CD4-positive, CD25-positive, alpha-beta regulatory T cell (primary cell): ENCODE measurements around the gene LIN54. TPM values are rescaled to one million over a fixed set of nuclear protein-coding genes. Genes with fewer than 3 reads are reported as not detected.
A peak's percentile ranks its signal among the peaks of the same experiment; 100 is the strongest.

Source experiments
- ATAC-seq, 2 donors: fragments of 150-1000 bp; cut with Tn5 transposase; one replicate each; pipeline ENCODE4 v1.10.0; 2021; ENCODE audit warnings: low read depth in 2 of 2, moderate number of reproducible peaks in 2 of 2, moderate library complexity in 1 of 2
- DNase-seq, 3 donors: peaks; one replicate each; pipeline versions ENCODE4 v3.0.0 to v3.0.0-alpha.2; 2012 to 2022; ENCODE audit warnings: mixed read lengths in 1 of 3
- H3K27ac ChIP-seq: one replicate; pipeline ENCODE4 v1.7.0; 2013; ENCODE audit warnings: mild to moderate bottlenecking, low read length; ENCODE audit not compliant: insufficient read depth, poor library complexity, severe bottlenecking
- H3K27me3 ChIP-seq: one replicate; pipeline ENCODE4 v1.7.0; 2013; ENCODE audit warnings: low read length; ENCODE audit not compliant: control insufficient read depth, insufficient read depth
- H3K36me3 ChIP-seq: one replicate; pipeline ENCODE4 v1.7.0; 2013; ENCODE audit warnings: mild to moderate bottlenecking, low read length, moderate library complexity; ENCODE audit not compliant: control insufficient read depth, insufficient read depth
- H3K4me1 ChIP-seq: 2 replicates; pipeline ENCODE4 v1.7.0; 2013; ENCODE audit warnings: mild to moderate bottlenecking, low read length; ENCODE audit not compliant: insufficient read depth, control insufficient read depth, poor library complexity, severe bottlenecking
- H3K4me3 ChIP-seq: one replicate; pipeline ENCODE4 v1.7.0; 2013; ENCODE audit warnings: low read depth, mild to moderate bottlenecking, low read length, moderate library complexity
- H3K9me3 ChIP-seq, 2 experiments: 1 replicate in 1 of 2; 2 replicates in 1 of 2; pipeline ENCODE4 v1.7.0; 2013; ENCODE audit warnings: low read length in 2 of 2, mild to moderate bottlenecking in 1 of 2, moderate library complexity in 1 of 2; ENCODE audit not compliant: control insufficient read depth in 2 of 2
- H3K27ac Mint-ChIP-seq, 3 donors: one replicate each; pipeline ENCODE4 v1.8.0; 2020 to 2022; ENCODE audit warnings: mild to moderate bottlenecking in 3 of 3, mixed read lengths in 3 of 3, moderate library complexity in 2 of 3
- H3K27me3 Mint-ChIP-seq: one replicate; pipeline ENCODE4 v1.8.0; 2022; ENCODE audit warnings: mild to moderate bottlenecking, mixed read lengths
- H3K36me3 Mint-ChIP-seq: one replicate; pipeline ENCODE4 v1.8.0; 2020; ENCODE audit warnings: mixed read lengths
- H3K4me1 Mint-ChIP-seq, 4 donors: one replicate each; pipeline ENCODE4 v1.8.0; 2020 to 2022; ENCODE audit warnings: mixed read lengths in 4 of 4, mild to moderate bottlenecking in 1 of 4
- H3K4me3 Mint-ChIP-seq, 4 donors: one replicate each; pipeline ENCODE4 v1.8.0; 2020 to 2022; ENCODE audit warnings: mild to moderate bottlenecking in 4 of 4, mixed read lengths in 4 of 4, moderate library complexity in 3 of 4
- H3K9me3 Mint-ChIP-seq, 7 donors: one replicate each; pipeline ENCODE4 v1.8.0; 2020 to 2022; ENCODE audit warnings: mixed read lengths in 7 of 7, mild to moderate bottlenecking in 3 of 7, moderate library complexity in 2 of 7
- polyA plus RNA-seq, 4 donors: library from polyadenylated mRNA; unstranded; fragments of 300-500 nt; fragmentation: Illumina TruSeq; gene quantifications; one replicate each; pipeline ENCODE4 v1.2.3, GENCODE V29; 2021
- total RNA-seq: library from RNA; stranded (reverse); gene quantifications from one replicate; pipeline ENCODE4 v1.2.3, GENCODE V29; 2022

The LIN54 gene
- total and polyA plus RNA-seq, 5 donors from 2014 or later, result 9.3 to 13.5 (median 11.0) TPM

DNA sequence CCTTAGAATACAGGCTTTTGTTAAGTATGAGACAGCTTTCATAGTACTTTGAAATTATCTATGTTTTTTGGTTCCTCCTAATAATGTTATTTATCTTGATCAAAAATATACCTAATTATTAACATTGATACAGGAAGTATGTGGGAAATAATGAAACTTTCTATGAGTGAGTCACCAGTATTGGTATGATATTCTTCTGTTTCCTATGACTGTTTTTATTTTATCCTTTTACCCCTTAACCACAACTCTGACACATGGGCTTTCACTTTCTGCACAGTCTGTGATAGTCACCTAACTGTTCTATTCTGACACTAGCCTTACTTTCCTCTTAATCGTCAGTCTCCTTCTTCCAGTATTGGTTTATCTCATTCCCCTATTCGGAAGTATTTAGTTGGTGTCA, 105.4 kb downstream of the LIN54 start:
- peaks cover 3% of the 10 kb centered on the region for H3K36me3 Mint-ChIP-seq
- no peaks in the 10 kb centered on the region for H3K9me3 Mint-ChIP-seq
- DNase-seq (peak in 2 of 3 donors; percentile 28 to 79), ATAC-seq (no peak)
- no peak overlapping the region for H3K27ac Mint-ChIP-seq
- peak overlapping the region in 2 of 4 donors; percentile 2 to 39 for H3K4me3 Mint-ChIP-seq
- peaks cover 4% of the 10 kb centered on the region for H3K27me3 ChIP-seq
- peaks cover 17% of the 10 kb centered on the region for H3K4me1 ChIP-seq
- no peaks in the 10 kb centered on the region for H3K36me3 ChIP-seq
- H3K9me3 ChIP-seq, result no peaks in the 10 kb centered on the region
- H3K27ac ChIP-seq, result no peak overlapping the region
- peaks cover 5 to 8% (median 7%) of the 10 kb centered on the region in 4 donors for H3K4me1 Mint-ChIP-seq
- peak overlapping the region; percentile 5 for H3K4me3 ChIP-seq
- peaks cover 42% of the 10 kb centered on the region for H3K27me3 Mint-ChIP-seq

DNA sequence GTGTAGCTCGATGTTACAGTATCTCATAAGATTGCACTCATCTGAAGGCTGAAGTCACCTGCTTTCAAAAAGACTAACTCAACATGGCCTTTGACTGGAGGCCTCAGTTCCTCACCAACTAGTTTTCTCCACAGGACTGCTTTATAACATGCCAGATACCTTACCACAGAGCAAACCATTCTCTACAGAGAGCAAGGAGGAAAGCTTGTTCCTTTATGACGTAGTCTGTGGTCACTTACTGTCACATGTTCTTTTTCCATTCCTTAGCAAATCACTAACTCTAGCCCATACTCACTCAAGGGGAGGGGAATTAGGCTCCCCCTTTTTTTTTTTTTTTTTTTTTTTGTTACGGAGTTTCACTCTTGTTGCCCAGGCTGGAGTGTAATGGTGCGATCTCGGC, 106.9 kb downstream of the LIN54 start:
- Histone ChIP-seq H3K4me3 (no peak overlapping the region), H3K27me3 (peaks cover 4% of the 10 kb centered on the region), H3K4me1 (peaks cover 28% of the 10 kb centered on the region), H3K9me3 (no peaks in the 10 kb centered on the region), H3K36me3 (no peaks in the 10 kb centered on the region), H3K27ac (no peak overlapping the region)
- no peaks in the 10 kb centered on the region for H3K9me3 Mint-ChIP-seq
- DNase-seq, result no peak
- no peak overlapping the region for H3K4me3 Mint-ChIP-seq
- no peak overlapping the region for H3K27ac Mint-ChIP-seq
- H3K36me3 Mint-ChIP-seq, result peaks cover 3% of the 10 kb centered on the region
- ATAC-seq, result no peak
- peaks cover 5 to 8% (median 7%) of the 10 kb centered on the region in 4 donors for H3K4me1 Mint-ChIP-seq
- H3K27me3 Mint-ChIP-seq, result peaks cover 33% of the 10 kb centered on the region

DNA sequence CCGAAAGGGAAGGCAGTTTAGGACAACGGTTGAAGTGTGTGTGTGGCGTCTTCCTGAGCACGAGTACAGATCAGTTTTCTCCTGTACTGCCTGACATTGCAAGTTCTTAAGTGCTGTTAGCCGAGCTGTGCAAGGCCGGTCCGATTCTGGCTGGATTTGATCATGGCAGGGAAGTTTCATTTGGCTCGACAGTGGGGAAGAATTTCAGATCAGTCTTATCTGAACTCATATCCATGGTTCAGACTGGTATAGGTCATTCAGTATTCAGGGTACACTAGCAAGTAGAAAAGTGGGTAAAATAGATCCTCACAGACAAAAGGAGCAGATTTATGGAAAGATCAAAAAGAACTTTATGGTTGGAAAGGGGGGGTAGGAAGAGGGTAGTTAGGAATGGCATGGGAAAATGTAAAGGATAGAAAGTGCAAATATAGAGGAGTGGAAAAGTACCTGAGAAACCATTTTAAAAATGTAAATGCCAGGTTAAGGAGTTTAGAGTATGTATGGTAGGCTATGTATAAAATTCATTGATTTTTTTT, 109.4 kb downstream of the LIN54 start:
- H3K27ac ChIP-seq, result peak overlapping the region; percentile 99
- Mint-ChIP-seq H3K9me3 (no peaks in the 10 kb centered on the region), H3K27ac (no peak overlapping the region), H3K27me3 (peaks cover 23% of the 10 kb centered on the region), H3K4me1 (peaks cover 12 to 15% (median 14%) of the 10 kb centered on the region in 4 donors), H3K4me3 (no peak overlapping the region), H3K36me3 (peaks cover 6% of the 10 kb centered on the region)
- H3K4me3 ChIP-seq, result peak overlapping the region; percentile 94
- DNase-seq (no peak), ATAC-seq (no peak)
- peaks cover 4% of the 10 kb centered on the region for H3K27me3 ChIP-seq
- H3K4me1 ChIP-seq, result peaks cover 47% of the 10 kb centered on the region
- H3K9me3 ChIP-seq, result no peaks in the 10 kb centered on the region
- H3K36me3 ChIP-seq, result peaks cover 4% of the 10 kb centered on the region

DNA sequence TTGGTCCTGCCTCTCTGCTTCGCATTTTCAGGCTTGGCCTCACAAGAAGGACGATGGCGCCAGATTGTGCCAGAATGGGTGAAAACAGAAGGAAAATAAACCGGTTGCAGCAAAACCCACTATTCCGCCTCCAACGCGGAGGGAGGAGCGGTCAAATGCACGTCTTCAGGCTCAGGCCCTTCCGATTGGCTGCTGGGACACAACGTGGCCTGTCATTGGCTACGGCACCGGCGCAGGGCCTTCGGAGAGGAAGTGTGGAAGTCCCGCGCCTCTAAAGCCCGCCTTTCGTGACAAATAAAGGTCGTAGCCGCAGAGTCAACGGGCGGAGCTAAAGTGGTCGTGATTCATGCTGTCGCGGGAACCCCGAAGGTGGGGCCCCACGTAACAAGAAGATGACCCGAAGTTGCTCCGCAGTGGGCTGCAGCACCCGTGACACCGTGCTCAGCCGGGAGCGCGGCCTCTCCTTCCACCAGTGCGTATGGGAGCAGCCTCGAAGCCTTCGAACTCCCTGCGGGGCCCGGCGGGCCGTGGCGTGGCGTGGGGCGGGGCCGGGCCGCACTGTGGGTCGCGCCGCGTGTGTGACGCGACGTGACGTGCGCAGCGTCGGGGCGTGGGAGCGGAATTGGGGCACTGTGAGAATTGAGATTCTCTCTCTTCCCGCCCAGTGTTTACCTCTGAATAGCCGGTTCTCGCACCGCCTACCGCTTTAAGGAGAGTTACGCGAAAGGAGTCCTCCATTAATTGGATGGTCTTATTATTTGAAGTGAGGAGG, 110.0 kb downstream of the LIN54 start, which contains the start of gene THAP9:
Gene THAP9 (plus strand): TSS at position 325 of the 772 bp plus-strand sequence. CDS start 68 bp downstream, at position 393.
- no peaks in the 10 kb centered on the region for H3K9me3 ChIP-seq
- H3K4me3 ChIP-seq, result peak within 1 kb of the TSS; percentile 94
- Mint-ChIP-seq H3K27ac (no peak within 1 kb of the TSS), H3K4me3 (no peak within 1 kb of the TSS), H3K36me3 (peaks cover 6% of the 10 kb centered on the region), H3K9me3 (no peaks in the 10 kb centered on the region), H3K27me3 (peaks cover 19% of the 10 kb centered on the region), H3K4me1 (peaks cover 13 to 16% (median 14%) of the 10 kb centered on the region in 4 donors)
- peak; percentile 98 to 100 (median 99) for DNase-seq
- peaks cover 46% of the 10 kb centered on the region for H3K4me1 ChIP-seq
- peak within 1 kb of the TSS; percentile 99 for H3K27ac ChIP-seq
- ATAC-seq, result peak; percentile 92 to 93
- peaks cover 2% of the 10 kb centered on the region for H3K27me3 ChIP-seq
- H3K36me3 ChIP-seq, result peaks cover 7% of the 10 kb centered on the region

DNA sequence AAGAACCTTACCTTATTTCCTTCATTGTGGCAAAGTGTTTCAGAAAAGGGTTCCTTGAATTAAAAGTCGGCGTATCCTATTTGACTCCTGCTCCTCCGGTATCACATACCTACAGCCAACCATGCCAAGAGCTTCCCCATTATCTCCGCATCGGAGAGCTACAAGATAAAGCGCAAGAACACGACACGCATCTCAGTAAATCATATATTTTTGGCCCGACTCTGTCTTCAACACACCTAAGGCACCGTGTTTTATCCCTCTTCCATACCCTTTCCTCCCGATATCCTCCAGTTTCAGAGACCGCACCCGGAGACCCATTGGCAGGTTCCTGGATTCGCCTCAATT, 110.6 kb downstream of the LIN54 start:
- Histone ChIP-seq H3K36me3 (peaks cover 11% of the 10 kb centered on the region), H3K9me3 (no peaks in the 10 kb centered on the region), H3K4me3 (peak overlapping the region; percentile 94), H3K27ac (peak overlapping the region; percentile 99), H3K27me3 (peaks cover 2% of the 10 kb centered on the region), H3K4me1 (peaks cover 40% of the 10 kb centered on the region)
- Mint-ChIP-seq H3K4me3 (no peak overlapping the region), H3K36me3 (peaks cover 6% of the 10 kb centered on the region), H3K27me3 (peaks cover 14% of the 10 kb centered on the region), H3K9me3 (no peaks in the 10 kb centered on the region), H3K27ac (no peak overlapping the region), H3K4me1 (peaks cover 8 to 16% (median 12%) of the 10 kb centered on the region in 4 donors)
- peak in 1 of 3 donors; percentile 64 for DNase-seq
- no peak for ATAC-seq

DNA sequence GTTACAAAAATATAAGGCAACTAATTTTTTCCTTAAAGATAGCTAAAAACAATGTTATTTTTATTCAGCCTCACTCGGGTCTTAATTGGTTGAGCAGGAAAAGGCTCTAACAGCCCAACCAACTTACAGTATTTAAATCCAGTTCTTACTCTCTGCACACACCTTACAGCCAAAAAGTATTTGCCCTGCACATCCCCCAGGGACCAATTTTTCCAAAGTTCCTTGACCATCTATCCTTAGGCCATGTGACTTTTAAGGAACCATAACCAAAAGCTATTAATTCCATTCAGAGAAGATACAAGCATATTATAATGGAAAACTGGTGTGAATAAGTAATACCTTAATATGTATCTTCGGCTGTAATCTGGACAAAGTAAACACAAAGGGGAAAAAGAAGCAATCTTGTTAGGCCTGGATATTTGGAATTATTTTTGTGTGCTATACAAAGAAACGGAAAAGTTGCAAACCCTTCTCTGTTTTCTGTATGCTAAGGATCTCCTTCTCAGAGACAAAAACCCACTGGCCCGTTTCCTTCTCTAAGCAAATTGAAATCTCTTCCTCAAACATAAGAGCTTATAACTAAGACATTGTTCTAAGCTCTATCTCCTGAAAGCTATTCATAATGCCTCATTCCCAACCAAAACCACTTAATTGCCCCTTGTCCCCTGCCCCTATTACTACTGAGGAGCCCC, 111.1 kb downstream of the LIN54 start:
- peaks cover 16% of the 10 kb centered on the region for H3K36me3 ChIP-seq

DNA sequence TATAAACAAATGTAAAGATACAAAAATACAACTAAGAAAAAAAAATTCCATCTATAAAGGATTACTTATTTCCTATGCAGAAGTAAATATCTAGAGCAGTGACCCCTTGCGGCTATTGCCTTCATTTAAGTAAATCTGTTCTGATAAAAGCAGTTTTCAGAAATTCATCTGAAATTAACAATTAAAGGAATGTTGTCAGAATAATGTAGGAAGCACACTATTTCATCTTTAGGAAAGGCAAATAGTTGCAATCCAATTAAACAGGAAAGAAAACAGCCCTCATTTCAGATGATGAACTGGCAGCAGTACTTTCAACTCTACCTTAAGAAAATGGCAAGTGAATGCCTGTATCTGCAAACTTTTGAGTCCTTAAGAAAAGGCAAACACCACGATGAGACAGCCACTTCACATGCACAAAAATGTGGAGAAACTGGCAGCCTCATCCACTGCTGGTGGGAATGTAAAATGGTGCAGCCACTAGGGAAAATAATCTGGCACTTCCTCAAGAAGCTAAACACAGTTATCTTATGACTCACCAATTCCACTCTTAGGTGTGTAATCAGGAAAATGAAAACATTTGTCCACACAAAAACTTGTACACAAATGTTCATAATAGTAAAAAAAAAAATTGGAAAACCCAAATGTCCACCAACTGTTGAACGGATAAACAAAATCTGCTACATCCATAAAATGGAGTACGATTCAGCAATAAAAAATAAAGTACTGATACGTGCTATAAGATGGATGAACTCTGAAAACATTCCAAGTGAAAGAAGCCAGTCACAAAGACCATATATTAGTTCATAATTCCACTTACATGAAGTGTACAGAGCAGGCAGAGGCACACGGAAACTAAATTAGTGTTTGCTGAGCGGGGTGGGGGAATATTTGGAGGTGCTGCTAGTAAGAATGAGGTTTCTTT, 112.0 kb downstream of the LIN54 start:
- Histone ChIP-seq H3K4me1 (peaks cover 40% of the 10 kb centered on the region), H3K4me3 (peak overlapping the region; percentile 94), H3K27me3 (no peaks in the 10 kb centered on the region), H3K9me3 (no peaks in the 10 kb centered on the region), H3K27ac (peak overlapping the region; percentile 99), H3K36me3 (peaks cover 26% of the 10 kb centered on the region)
- ATAC-seq (no peak), DNase-seq (peak in 2 of 3 donors; percentile 27 to 57)
- Mint-ChIP-seq H3K27ac (peak overlapping the region in 2 of 3 donors; percentile 32 to 88), H3K27me3 (peaks cover 8% of the 10 kb centered on the region), H3K4me1 (peaks cover 11 to 25% (median 13%) of the 10 kb centered on the region in 4 donors), H3K4me3 (no peak overlapping the region), H3K36me3 (peaks cover 16% of the 10 kb centered on the region), H3K9me3 (no peaks in the 10 kb centered on the region)

More for the DNA sequence above, 111.1 kb downstream of the LIN54 start:
- peak overlapping the region; percentile 94 for H3K4me3 ChIP-seq
- Mint-ChIP-seq H3K9me3 (no peaks in the 10 kb centered on the region), H3K4me3 (no peak overlapping the region), H3K27me3 (peaks cover 14% of the 10 kb centered on the region), H3K4me1 (peaks cover 10 to 19% (median 12%) of the 10 kb centered on the region in 4 donors), H3K36me3 (peaks cover 8% of the 10 kb centered on the region), H3K27ac (no peak overlapping the region)
- ATAC-seq (no peak), DNase-seq (peak in 1 of 3 donors; percentile 16)
- peaks cover 2% of the 10 kb centered on the region for H3K27me3 ChIP-seq
- H3K4me1 ChIP-seq, result peaks cover 40% of the 10 kb centered on the region
- no peaks in the 10 kb centered on the region for H3K9me3 ChIP-seq
- peak overlapping the region; percentile 99 for H3K27ac ChIP-seq
